HG03280 (cell line): Measurements from ENCODE around the gene SLC17A2.
A peak's percentile ranks its signal among the peaks of the same experiment; 100 is the strongest.

Experiments
- ATAC-seq: cut with Tn5 transposase; IDR thresholded peaks from one replicate; pipeline ENCODE4 v1.9.1; 2021; ENCODE audit warnings: mild to moderate bottlenecking, moderate library complexity; ENCODE audit not compliant: unreplicated experiment

SLC17A2 gene, protein sequence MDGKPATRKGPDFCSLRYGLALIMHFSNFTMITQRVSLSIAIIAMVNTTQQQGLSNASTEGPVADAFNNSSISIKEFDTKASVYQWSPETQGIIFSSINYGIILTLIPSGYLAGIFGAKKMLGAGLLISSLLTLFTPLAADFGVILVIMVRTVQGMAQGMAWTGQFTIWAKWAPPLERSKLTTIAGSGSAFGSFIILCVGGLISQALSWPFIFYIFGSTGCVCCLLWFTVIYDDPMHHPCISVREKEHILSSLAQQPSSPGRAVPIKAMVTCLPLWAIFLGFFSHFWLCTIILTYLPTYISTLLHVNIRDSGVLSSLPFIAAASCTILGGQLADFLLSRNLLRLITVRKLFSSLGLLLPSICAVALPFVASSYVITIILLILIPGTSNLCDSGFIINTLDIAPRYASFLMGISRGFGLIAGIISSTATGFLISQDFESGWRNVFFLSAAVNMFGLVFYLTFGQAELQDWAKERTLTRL

DNA sequence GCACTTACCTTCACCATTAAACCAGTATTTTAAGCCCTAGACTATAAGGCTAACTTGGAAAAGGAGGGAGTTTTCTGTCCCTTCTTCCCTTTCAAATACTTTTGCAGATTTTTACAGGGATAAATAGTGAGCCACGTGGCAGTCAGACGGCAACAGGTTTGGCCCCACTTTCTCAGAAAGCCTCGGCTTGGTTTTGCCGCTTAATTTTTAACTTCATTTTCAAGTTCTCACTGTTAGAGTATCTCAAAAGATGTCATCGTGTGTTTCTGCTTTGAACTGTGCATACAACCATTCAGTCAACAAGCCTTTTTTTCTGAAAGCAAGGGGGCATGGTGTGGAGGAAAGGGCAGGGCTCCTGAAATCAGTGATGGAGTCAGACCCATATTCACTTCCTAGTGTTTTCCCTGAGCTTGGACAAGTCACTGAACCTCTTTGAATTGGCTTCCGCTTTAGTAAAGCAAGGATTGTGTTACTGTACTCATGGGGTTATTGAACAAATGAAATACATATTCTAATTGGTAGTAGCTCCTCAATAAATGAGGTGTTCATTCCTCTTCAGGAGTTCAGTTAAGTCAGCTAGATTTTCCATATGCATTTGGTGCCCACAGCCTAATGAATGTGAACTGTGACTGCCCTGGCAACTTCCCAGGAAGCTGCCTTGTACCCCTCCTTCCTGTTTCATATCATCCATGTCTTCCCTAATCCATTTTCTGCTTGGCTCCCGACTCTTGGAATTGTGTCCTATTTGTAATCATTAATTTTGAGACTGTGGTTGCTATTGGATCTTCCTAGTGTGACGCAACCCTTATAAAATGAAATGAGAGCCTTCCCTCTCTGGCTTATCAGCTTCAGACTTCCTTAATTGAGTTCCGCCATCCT lies at the start of gene SLC17A2:
SLC17A2 (minus strand) TSS at position 160 of the 879 bp plus-strand sequence. CDS start 4,895 bp downstream, outside the sequence.
- ATAC-seq, result no peak

DNA sequence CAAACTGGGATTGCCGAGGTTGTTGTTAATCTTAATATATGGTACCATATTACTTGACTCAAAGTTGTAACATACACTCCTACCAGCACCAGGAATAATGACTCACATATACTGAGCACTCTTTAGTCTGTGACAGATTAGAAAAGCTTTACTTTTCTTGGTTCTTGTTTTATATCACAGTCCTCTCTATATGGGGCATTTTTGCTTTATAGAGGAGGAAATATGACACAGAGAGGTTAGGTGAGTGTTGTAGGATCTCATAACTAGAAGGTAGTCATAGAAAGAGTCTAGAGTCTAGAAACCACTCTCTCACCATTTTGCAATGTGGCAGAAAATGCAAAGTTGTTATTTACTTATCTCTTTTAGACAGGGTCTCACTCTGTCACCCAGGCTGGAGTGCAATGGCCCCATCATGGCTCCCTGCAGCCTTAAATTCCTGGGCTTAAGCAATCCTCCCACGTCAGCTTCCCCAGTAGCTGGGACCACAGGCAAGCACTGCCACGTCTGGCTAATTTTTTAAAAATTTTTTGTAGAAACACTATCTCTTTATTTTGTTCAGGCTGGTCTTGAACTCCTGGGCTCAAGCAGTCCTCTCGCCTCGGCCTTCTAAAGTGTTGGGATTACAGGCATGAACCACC lies 45.6 kb upstream of the SLC17A2 start:
- no peak for ATAC-seq

DNA sequence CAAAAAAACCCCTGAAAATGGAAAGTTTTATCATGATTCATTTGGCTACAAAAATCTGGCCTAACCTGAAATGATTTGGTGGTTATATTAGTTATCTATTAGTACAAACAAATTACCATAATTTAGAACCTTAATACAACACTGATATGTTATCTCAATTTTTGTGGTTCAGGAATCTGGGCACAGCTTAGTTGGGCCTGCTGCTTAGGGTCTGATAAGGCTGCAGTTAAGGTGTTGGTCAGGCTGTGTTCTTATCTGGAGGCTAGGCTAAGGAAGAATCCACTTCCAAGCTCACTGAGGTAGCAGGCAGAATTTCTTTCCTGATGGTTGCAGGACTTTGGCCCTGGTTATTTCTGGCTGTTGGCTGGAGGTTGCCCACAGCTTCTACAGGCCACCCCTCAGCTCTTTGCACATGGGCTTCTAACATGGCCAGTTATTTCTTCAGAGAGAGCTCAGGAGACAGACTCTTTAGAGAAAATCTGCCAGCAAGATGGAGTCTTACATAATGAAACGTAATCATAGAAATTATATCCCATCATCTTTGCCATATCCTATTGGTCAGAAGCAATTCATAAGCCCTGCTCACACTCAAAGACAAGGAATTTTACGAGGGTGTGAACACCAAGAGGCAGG lies 43.5 kb upstream of the SLC17A2 start:
- no peak for ATAC-seq

DNA sequence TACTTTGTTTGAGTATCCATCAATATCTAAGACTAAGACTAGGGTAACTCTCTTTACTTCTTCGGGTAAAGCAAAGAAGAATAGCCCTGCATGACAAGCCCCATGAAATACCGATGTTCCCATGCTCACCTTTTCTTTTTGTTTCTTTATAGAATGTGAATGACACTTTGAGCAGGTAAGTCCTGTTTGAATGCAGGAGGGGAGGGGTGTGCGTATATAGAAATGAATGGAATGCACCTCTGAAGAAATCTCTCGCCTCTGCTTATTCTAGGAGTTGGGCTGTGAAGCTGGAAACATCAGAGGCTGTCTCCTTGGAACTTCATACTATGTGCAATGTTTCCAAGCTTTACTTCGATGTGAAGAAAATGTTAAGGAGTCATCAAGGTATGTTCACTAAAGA lies 42.4 kb upstream of the SLC17A2 start:
- no peak for ATAC-seq

DNA sequence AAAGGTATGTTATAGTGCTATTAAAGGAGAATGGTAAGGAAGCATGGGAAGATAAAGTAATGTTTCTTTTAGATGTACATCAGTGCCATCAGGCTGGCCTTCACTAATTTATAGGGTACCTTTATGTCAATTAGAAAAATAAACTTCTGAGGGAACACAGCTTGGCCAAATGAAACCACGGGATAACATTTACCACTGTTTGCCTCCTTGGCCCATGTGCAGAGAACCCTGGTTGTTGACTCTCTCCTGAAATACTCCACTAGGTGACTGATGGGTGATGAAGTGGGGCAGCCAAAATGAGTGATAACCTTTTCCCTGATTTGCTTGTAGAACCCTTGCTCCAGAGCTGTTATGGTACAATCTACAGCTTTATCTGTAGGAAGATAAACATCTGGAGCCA lies 41.6 kb upstream of the SLC17A2 start:
- ATAC-seq, result no peak

DNA sequence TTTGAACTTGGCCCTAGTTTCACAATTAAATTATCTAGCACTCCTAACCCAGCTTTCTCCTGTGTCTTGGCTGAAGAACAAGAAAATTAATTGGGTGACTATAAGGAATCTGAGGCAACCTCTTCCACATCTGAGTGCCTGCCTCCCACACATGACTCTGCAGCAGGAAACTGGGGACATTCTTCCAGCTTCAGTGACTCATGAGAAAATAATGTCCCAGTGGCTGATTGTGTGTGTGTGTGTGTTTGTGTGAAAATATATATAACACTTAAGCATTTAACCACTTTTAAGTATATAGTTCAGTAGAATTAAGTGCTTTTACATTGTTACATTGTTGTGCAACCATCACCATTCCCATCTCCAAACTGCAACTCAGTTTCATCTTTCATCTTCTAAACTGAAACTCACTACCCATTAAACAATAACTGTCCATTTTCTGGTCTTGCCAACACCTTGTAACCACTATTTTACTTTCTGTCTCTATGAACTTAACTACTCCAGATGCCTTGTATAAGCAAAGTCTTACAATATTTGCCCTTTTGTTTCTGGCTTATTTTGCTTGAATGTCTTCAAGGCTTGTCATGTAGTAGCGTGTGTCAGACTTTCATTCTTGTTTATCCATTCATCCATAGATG lies 40.8 kb upstream of the SLC17A2 start:
- no peak for ATAC-seq

DNA sequence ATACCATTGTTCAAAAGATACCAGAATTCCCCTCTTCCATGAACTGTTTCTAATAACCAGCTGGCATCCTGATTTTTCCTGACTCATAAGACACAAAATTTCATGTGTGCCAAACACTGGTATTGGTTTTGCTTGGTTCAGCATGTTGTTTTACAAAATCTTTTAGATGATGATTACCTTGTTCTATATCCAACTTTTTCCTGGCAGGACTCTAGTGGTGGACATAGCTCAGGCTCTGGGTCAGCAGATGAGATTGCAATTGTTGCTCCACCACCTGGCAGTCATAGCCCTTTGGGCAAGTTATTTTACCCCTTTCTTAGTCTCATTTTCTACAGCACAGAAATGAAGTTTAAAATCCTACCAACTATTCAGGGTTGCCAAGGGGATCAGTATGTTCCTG lies 38.3 kb upstream of the SLC17A2 start:
- ATAC-seq, result no peak

DNA sequence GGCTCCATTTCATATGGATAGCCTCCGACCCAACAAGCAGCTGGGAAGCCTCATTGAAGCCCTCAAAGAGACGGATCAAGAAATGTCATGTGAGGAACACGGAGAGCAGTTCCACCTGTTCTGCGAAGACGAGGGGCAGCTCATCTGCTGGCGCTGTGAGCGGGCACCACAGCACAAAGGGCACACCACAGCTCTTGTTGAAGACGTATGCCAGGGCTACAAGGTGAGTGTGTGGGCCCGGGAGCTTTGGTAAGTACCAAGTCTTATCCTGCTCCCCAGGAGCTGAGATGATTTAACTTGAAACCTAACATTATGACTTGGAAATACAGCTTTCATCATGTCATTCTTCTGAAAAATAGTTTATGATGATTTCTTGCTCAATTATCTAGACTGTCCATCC lies 36.2 kb upstream of the SLC17A2 start:
- ATAC-seq, result no peak

DNA sequence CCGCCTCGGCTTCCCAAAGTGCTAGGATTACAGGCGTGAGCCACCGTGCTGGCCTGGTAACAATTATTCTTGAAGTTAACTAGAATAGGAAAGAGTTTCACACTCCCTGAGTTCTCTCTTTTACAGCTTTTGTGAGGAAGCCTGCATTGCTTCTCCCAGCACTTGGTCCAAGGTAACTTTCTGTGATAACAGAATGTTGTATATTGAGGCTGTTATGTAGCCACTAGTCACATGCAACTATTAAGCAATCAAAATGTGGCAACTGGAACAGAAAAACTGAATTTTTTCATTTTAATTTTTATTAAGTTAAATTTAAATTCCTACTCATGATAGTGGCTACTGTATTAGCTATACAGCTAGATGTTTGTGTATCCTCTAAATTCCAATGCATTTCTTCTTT lies 34.6 kb upstream of the SLC17A2 start:
- no peak for ATAC-seq

DNA sequence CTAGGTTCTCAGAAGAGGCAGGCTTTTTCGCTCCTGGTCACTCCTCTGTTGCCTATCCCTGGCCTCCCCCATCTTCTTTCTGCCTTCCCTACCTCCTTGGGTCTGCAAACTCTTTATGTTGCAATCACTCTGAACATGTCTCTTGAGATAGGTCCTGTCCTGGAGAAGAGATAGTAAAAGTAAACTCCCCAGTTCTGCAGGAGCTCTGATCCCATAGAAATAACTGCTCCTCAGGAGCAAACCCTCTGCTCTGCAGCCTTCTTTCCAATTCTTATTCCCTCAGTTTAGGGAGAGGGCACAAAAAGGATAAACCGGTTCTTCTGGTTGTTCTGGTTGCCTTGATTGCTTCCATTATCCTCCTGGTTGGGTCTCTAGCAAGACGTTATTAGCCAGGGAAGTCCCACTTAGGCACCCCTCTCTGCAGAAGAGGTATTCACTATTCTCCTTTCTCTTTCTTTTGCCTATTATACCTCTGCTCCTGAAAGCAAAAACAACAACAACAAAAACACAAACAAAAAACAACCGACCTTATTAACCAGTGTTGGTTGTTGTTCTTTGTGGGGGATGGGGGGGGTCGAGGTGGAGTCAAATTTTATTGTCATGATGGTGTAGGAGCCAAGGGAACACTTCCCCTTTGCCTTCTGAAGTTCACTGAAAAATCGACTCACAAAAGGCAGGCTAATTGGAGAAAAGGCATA lies 33.1 kb upstream of the SLC17A2 start:
- ATAC-seq, result no peak

DNA sequence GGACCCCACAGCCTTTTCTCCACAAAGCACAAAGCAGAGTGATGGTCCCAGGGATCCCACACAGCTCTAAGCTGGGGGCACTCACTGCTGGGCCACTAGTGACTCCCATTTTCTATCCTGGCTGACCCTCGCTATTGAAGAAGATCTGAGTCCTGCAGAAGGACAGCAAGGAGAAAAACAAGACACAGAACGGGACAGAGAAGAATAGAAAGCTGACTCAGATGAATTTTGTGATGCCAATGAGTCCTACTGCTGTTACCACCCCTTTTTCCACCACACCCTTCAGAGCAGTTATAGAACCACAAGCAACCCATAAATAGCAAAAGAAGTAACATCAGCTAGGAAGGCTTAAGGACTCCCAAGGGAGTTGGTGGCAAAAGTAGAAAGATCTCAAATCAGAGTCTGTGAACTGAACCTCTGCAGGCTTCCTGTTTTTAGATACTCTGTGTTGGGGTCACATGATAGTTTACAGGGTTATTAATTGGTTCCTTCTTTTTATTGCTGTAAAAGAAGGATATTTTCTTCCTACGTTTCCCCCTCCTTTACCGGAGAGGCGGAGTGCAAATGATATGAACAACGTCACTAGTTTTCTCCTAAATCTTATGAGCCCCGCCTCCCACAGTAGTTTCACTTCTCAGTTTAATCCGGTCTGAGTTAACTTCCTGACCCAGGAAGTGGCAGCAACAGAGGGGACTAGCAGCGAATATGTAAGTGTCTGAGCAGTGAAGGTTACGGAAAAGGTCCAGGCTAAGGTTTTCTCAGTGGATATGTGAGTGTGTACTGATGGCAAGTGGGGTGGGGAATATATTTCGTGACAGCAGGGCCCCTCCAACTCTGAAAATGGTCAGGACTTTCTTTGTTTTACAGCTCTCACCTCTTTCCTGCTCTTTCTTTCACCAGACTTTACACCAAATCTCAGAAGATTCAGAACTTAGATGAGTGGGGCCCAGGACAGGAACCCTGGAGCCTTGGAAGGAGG lies 31.9 kb upstream of the SLC17A2 start, which contains the start of gene TRIM38:
TRIM38 (plus strand) TSS at position 654 of the 979 bp plus-strand sequence. CDS start 3,721 bp downstream, outside the sequence.
- peak; percentile 79 for ATAC-seq

DNA sequence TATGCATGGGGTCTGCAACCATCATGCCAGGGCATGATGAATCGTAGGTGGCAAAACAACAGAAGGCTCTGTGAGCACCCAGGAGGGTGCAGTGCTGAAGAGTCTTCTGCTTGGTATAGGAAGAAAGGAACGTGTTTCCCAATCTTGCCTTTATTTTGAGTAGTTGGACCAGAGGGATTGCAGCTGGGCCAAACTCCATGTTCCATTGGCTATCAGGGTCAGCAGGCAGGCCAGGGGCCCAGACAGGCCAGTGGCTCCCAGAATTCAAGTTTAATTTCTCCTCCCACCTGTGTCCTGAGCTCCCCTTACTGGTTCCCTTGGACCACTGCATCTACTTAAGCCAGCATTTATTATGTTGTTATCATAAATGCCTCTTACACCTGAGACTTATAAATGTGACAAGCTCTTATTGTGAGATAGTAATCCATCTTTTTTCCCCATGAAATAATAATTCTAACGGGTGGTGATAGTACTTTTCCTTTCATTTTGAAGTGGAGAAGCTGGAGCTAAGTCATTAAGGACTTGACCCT lies 31.2 kb upstream of the SLC17A2 start:
- no peak for ATAC-seq

DNA sequence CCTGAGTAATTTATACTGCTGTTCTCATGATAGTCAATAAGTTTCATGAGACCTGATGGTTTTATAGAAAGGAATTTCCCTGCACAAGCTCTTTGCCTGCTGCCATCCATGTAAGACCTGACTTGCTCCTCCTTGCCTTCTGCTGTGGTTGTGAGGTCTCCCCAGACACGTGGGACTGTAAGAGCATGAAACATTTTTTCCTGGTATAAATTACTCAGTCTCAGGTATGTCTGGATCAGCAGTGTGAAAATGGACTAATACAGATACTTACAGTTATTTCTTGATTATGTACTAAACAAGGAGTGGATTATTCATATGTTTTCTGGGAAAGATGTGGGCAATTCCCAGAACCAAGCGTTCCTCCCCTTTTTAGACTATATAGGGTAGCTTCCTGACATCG lies 30.2 kb upstream of the SLC17A2 start:
- no peak for ATAC-seq

DNA sequence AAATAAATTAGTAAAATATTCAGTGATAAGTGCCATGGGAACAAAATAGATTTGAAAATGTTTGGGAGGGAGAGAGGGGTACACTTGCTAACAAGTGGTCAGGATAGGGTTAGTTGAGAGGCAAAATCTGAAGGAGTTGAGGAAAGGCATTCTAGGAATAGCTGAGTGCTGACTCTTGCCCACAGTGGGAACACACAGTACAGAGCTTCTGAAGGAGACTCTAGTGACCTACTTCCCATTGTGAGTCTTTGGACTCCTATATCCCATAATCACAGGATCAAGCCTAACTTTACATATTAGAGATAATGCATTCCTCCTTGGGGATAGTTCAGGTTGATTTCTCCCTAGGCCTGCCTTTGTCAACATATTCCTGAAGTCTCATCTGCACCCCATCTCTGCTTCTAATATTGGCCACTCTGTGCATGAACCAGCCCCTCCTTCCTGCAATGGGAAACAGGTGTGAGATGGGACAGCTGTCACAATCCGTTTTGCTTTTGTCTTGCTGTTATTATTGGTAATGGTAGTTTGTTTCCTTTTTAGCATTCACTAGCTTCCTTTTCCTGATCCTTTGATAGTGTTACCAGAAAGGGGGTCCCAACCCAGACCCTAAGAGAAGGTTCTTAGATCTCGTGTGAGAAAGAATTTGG lies 29.5 kb upstream of the SLC17A2 start:
- no peak for ATAC-seq

DNA sequence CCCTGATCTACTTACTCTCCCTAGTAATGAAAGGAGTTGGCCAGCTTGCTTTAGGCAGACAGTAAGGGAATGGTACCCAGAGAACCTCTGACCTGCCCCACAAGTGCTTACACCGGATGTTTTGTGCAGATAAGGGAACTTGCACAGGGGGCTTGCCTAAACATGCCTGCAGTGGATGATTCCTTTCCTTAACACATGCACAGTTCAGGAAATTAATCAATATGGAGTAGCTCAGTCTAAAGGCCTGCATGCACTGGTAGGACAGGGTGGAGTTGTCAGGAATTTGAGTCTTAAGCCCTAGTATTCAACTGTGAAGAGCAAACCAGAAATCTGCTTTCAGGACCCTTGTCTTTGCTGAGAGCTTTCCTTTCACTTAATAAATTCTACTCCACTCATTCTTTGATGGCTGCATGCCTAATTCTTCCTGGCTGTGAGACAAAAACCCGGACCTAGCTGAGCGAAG lies 28.2 kb upstream of the SLC17A2 start:
- ATAC-seq, result no peak

DNA sequence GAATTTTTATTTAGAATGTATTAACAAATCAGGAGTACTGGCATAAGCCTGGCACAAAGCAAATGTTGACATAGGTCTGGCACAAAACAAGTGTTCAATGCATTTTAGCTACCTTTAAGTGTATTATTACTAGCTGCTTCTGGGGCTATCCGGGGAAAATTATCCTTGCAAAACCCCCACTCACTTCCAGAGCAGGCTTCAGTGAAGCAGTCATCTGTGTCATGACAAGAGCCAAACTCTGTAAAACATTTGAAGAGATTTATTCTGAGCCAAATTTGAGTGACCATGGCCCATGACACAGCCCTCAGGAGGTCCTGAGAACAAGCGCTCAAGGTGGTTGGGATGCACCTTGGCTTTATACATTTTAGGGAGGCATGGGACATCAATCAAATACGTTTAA lies 25.7 kb upstream of the SLC17A2 start:
- ATAC-seq, result no peak

DNA sequence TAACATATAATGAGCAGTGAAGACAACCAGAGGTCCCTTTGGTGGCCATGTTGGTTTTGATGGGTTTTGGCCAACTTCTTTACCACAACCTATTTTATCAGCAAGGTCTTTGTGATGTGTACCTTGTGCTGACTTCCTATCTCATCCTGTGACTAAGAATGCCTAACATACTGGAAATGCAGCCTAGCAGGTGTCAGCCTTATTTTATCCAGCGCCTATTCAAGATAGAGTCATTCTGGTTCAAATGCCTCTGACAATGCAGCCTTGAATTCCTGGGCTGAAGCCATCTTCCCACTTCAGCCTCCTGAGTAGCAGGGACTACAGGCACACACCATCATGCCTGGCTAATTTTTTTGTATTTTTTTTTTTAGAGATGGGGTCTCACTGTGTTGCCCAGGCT lies 24.3 kb upstream of the SLC17A2 start:
- no peak for ATAC-seq

DNA sequence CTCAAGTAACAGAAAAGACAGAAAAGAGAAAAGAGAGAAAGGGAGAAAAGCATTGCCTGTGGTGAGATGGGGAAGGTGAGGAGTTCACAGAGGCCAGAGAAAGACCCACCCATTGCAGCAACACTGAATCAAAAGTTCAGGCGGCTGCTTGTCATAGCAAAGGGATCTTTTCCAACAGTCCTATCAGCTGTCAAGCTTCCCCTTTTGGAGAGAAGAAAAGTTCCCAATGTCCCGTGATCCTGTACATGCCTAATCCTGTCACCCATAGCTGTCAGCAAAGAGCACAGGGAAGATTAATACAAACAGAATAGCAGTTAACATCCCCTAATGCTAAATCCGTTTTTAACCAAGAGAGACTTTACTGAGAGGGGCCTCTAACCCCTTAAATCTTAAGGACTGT lies 23.2 kb upstream of the SLC17A2 start:
- no peak for ATAC-seq
